MM.1S (cell line): ENCODE results near the gene IL1RAPL1.

Experiments
- DNase-seq: peaks from one replicate; pipeline ENCODE4 v3.0.0-alpha.2; 2015
- H2AFZ ChIP-seq: fragments of 300-600 bp; sonication (generic); 2 replicates; pipeline ENCODE4 v1.6.0; 2016; ENCODE audit warnings: antibody characterized with exemption, low read length
- H3F3A ChIP-seq: fragments of 300-600 bp; sonication (generic); 2 replicates; pipeline ENCODE4 v1.6.1; 2016; ENCODE audit warnings: mild to moderate bottlenecking, antibody characterized with exemption, low read length, moderate library complexity, mixed read lengths; ENCODE audit not compliant: insufficient read depth
- H3K27ac ChIP-seq: fragments of 300-600 bp; sonication (generic); 2 replicates; pipeline ENCODE4 v1.5.1; 2016; ENCODE audit warnings: mild to moderate bottlenecking, low read length
- H3K27me3 ChIP-seq: fragments of 300-600 bp; sonication (generic); replicated peaks from 2 replicates; pipeline ENCODE4 v1.6.0; 2016; ENCODE audit warnings: low read length; ENCODE audit not compliant: insufficient read depth
- H3K36me3 ChIP-seq: fragments of 300-600 bp; sonication (generic); replicated peaks from 2 replicates; pipeline ENCODE4 v1.6.1; 2016; ENCODE audit warnings: mild to moderate bottlenecking, low read length, mixed read lengths; ENCODE audit not compliant: insufficient read depth
- H3K4me1 ChIP-seq: fragments of 300-600 bp; sonication (generic); 2 replicates; pipeline ENCODE4 v1.6.1; 2016; ENCODE audit warnings: low read length, mixed read lengths
- H3K4me2 ChIP-seq: fragments of 300-600 bp; sonication (generic); 2 replicates; pipeline ENCODE4 v1.6.0; 2016; ENCODE audit warnings: low read depth, low read length
- H3K4me3 ChIP-seq: fragments of 300-600 bp; sonication (generic); 2 replicates; pipeline ENCODE4 v1.5.1; 2016; ENCODE audit warnings: low read length, mixed read lengths
- H3K79me2 ChIP-seq: fragments of 300-600 bp; sonication (generic); 2 replicates; pipeline ENCODE4 v1.6.1; 2016; ENCODE audit warnings: mixed run types, low read length, mixed read lengths
- H3K9ac ChIP-seq: fragments of 300-600 bp; sonication (generic); 2 replicates; pipeline ENCODE4 v1.6.1; 2016; ENCODE audit warnings: low read length, mixed read lengths
- H3K9me2 ChIP-seq: fragments of 300-600 bp; sonication (generic); replicated peaks from 2 replicates; pipeline ENCODE4 v1.6.1; 2016; ENCODE audit warnings: mild to moderate bottlenecking, low read length, mixed read lengths; ENCODE audit not compliant: insufficient read depth
- H3K9me3 ChIP-seq: fragments of 300-600 bp; sonication (generic); replicated peaks from 2 replicates; pipeline ENCODE4 v1.6.1; 2016; ENCODE audit warnings: mild to moderate bottlenecking, low read length, mixed read lengths; ENCODE audit not compliant: insufficient read depth
- H4K20me1 ChIP-seq: fragments of 300-600 bp; sonication (generic); 2 replicates; pipeline ENCODE4 v1.6.1; 2016; ENCODE audit warnings: mild to moderate bottlenecking, low read length, moderate library complexity, mixed read lengths; ENCODE audit not compliant: insufficient read depth
- CTCF ChIP-seq: fragments of 300-600 bp; sonication (generic); IDR thresholded peaks from 2 replicates; pipeline ENCODE4 v1.5.1; 2016; ENCODE audit warnings: antibody characterized with exemption, low read length, mixed read lengths
- EZH2 ChIP-seq: fragments of 300-600 bp; sonication (generic); optimal IDR thresholded peaks from 2 replicates; pipeline ENCODE3; 2017; ENCODE audit warnings: low read depth, mild to moderate bottlenecking, antibody characterized with exemption, low read length, mixed read lengths
- EZH2phosphoT487 ChIP-seq: fragments of 300-600 bp; sonication (generic); IDR thresholded peaks from 2 replicates; pipeline ENCODE4 v1.6.1; 2018; ENCODE audit warnings: antibody characterized with exemption, low read length

Gene IL1RAPL1

DNA sequence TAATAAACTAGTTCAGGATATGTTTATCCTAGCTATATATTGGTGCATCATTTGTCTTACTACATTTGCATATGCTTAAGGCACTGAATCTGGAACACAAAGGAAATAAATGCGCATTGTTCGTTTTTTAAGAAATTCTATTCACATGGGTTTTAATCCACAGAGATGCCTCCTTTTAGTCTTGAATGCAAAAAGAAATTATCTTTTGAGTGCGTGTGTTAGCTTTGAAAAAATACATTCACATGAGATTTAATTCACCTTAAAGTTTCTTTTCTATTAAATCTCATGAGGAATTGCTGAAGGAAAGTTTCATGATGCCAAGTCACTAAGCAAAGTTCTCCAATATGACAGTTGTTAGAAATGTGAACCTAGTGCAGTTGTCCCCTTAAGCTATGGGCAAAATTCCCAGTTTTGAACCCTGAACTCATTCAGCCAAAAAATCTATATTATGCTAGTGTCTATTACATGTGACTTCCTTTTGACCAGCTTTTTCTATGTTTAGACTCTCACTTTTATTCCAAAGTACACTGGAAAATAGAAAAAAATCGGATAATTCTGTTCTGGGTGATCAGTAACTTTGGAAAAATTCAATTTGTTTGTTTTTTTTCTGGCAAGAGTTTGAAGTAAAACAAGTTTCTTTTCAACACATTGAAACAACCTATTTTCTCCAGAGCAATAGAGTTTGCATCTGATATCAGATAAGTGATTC, 1201.9 kb downstream of the IL1RAPL1 start:
- DNase-seq: no peak
- Histone ChIP-seq H2AFZ (no peak overlapping the region), H3K9ac (no peak overlapping the region), H4K20me1 (no peaks in the 10 kb centered on the region), H3K27ac (no peak overlapping the region), H3K27me3 (no peaks in the 10 kb centered on the region), H3K79me2 (no peaks in the 10 kb centered on the region), H3K9me3 (no peaks in the 10 kb centered on the region), H3K4me2 (no peak overlapping the region), H3K36me3 (no peaks in the 10 kb centered on the region), H3K9me2 (no peaks in the 10 kb centered on the region), H3F3A (no peaks in the 10 kb centered on the region), H3K4me1 (no peaks in the 10 kb centered on the region), H3K4me3 (no peak overlapping the region)
- TF ChIP-seq EZH2 (no peak), CTCF (no peak), EZH2phosphoT487 (no peak)

DNA sequence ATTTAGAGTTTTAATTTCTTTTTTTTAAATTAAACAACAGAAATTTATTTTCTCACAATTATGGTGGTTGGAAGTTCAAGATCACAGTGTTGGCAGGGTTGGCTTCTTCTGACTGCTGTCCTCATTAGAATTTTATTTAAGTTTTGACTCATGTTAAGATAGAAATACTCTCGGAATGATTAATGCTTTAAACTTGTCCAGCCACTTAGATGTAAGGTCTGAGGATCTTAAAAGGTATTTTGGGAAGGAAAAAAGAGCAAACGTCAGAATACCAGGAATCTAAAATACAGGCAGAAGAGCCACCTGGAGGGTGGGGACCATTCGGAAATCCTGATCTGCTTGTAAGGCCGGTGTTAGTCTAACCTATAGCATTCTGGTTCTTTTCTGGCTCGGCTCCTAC, 1205.1 kb downstream of the IL1RAPL1 start:
- no peaks in the 10 kb centered on the region for H3K4me1 ChIP-seq
- no peaks in the 10 kb centered on the region for H3F3A ChIP-seq
- H3K27ac ChIP-seq: no peak overlapping the region
- H4K20me1 ChIP-seq: no peaks in the 10 kb centered on the region
- H3K9me2 ChIP-seq: no peaks in the 10 kb centered on the region
- H3K36me3 ChIP-seq: no peaks in the 10 kb centered on the region
- TF ChIP-seq EZH2phosphoT487 (no peak), CTCF (no peak), EZH2 (no peak)
- no peak overlapping the region for H2AFZ ChIP-seq
- no peaks in the 10 kb centered on the region for H3K9me3 ChIP-seq
- no peak overlapping the region for H3K4me2 ChIP-seq
- no peak overlapping the region for H3K9ac ChIP-seq
- no peaks in the 10 kb centered on the region for H3K79me2 ChIP-seq
- no peak for DNase-seq
- no peaks in the 10 kb centered on the region for H3K27me3 ChIP-seq
- no peak overlapping the region for H3K4me3 ChIP-seq

GRCh38 chrX:29797156-29797555, 1209.9 kb downstream of the IL1RAPL1 start:
- no peak overlapping the region for H3K4me2 ChIP-seq

More at GRCh38 chrX:29797156-29797555, 1209.9 kb downstream of the IL1RAPL1 start:
- no peaks in the 10 kb centered on the region for H3K27me3 ChIP-seq
- H3K4me1 ChIP-seq: no peaks in the 10 kb centered on the region
- no peaks in the 10 kb centered on the region for H3F3A ChIP-seq
- H3K4me3 ChIP-seq: no peak overlapping the region
- TF ChIP-seq EZH2phosphoT487: no peak
- no peak for TF ChIP-seq CTCF
- no peaks in the 10 kb centered on the region for H3K79me2 ChIP-seq
- DNase-seq: no peak
- H3K36me3 ChIP-seq: no peaks in the 10 kb centered on the region
- H4K20me1 ChIP-seq: no peaks in the 10 kb centered on the region
- H3K9me2 ChIP-seq: no peaks in the 10 kb centered on the region
- H3K27ac ChIP-seq: no peak overlapping the region
- H3K9me3 ChIP-seq: no peaks in the 10 kb centered on the region
- H3K9ac ChIP-seq: no peak overlapping the region
- H2AFZ ChIP-seq: no peak overlapping the region
